ENCODE results near the gene OOEP. TPM values are rescaled to one million over a fixed set of nuclear protein-coding genes. Genes with fewer than 3 reads are reported as not detected.
"Not testable (repeated sequence)": the region's sequence is repeated elsewhere in the genome, so short reads cannot be mapped to it uniquely, and the experiment has no call there.

OOEP gene
- total and polyA plus RNA-seq, 5 donors from 2014 or later, result 0.23 to 1.1 (median 0.51) TPM

- not testable (repeated sequence) for H3K27me3 ChIP-seq (ENCODE audit: control insufficient read depth, insufficient read depth, low read length); H3K36me3 Mint-ChIP-seq; H3K27ac Mint-ChIP-seq; H3K36me3 ChIP-seq (ENCODE audit: control insufficient read depth, insufficient read depth, low read length); H3K4me1 Mint-ChIP-seq; ATAC-seq (ENCODE audit: low read depth in 2 of 2); H3K27ac ChIP-seq (ENCODE audit: insufficient read depth, low read length, poor library complexity, severe bottlenecking); H3K4me1 ChIP-seq (ENCODE audit: control insufficient read depth, insufficient read depth, low read length, poor library complexity, severe bottlenecking); H3K4me3 ChIP-seq (ENCODE audit: low read depth, low read length); H3K9me3 ChIP-seq (ENCODE audit: control insufficient read depth in 2 of 2, low read length in 2 of 2); DNase-seq; H3K9me3 Mint-ChIP-seq
- peak overlapping the region in 1 of 4 donors; percentile 57 for H3K4me3 Mint-ChIP-seq
- peaks cover 11% of the 10 kb centered on the region for H3K27me3 Mint-ChIP-seq
Observed at GRCh38 chr6:73381531-73381930, 11.8 kb upstream of the OOEP start.

GRCh38 chr6:73377225-73377624, 7.5 kb upstream of the OOEP start:
- Mint-ChIP-seq H3K9me3 (peaks cover 0 to 2% (median 0%) of the 10 kb centered on the region in 7 donors), H3K4me3 (no peak overlapping the region), H3K36me3 (no peaks in the 10 kb centered on the region), H3K27me3 (peaks cover 11% of the 10 kb centered on the region), H3K27ac (peak overlapping the region in 1 of 3 donors; percentile 15), H3K4me1 (no peaks in the 10 kb centered on the region)
- H3K4me1 ChIP-seq (ENCODE audit: control insufficient read depth, insufficient read depth, low read length, poor library complexity, severe bottlenecking), result no peaks in the 10 kb centered on the region
- H3K27me3 ChIP-seq (ENCODE audit: control insufficient read depth, insufficient read depth, low read length), result no peaks in the 10 kb centered on the region
- no peaks in the 10 kb centered on the region for H3K36me3 ChIP-seq (ENCODE audit: control insufficient read depth, insufficient read depth, low read length)
- ATAC-seq (ENCODE audit: low read depth in 2 of 2) (no peak), DNase-seq (no peak)
- no peak overlapping the region for H3K4me3 ChIP-seq (ENCODE audit: low read depth, low read length)
- peaks cover 2% of the 10 kb centered on the region in 2 experiments for H3K9me3 ChIP-seq (ENCODE audit: control insufficient read depth in 2 of 2, low read length in 2 of 2)
- H3K27ac ChIP-seq (ENCODE audit: insufficient read depth, low read length, poor library complexity, severe bottlenecking), result no peak overlapping the region

- no peak for ATAC-seq (ENCODE audit: low read depth in 2 of 2)
- H3K4me1 Mint-ChIP-seq, result no peaks in the 10 kb centered on the region
- peaks cover 0 to 3% (median 0%) of the 10 kb centered on the region in 7 donors for H3K9me3 Mint-ChIP-seq
Observed at GRCh38 chr6:73375216-73375615, 5.5 kb upstream of the OOEP start.

GRCh38 chr6:73372516-73372915, 2.8 kb upstream of the OOEP start:
- H3K27me3 ChIP-seq (ENCODE audit: control insufficient read depth, insufficient read depth, low read length), result no peaks in the 10 kb centered on the region
- no peak overlapping the region for H3K27ac ChIP-seq (ENCODE audit: insufficient read depth, low read length, poor library complexity, severe bottlenecking)
- H3K9me3 Mint-ChIP-seq, result peaks cover 0 to 6% (median 0%) of the 10 kb centered on the region in 7 donors
- no peaks in the 10 kb centered on the region for H3K36me3 ChIP-seq (ENCODE audit: control insufficient read depth, insufficient read depth, low read length)
- no peaks in the 10 kb centered on the region for H3K4me1 ChIP-seq (ENCODE audit: control insufficient read depth, insufficient read depth, low read length, poor library complexity, severe bottlenecking)
- no peak for ATAC-seq (ENCODE audit: low read depth in 2 of 2)
- peaks cover 0 to 5% (median 0%) of the 10 kb centered on the region in 4 donors for H3K4me1 Mint-ChIP-seq
- no peak overlapping the region for H3K27ac Mint-ChIP-seq
- H3K36me3 Mint-ChIP-seq, result peaks cover 6% of the 10 kb centered on the region
- no peak overlapping the region for H3K4me3 ChIP-seq (ENCODE audit: low read depth, low read length)
- DNase-seq, result no peak
- H3K9me3 ChIP-seq (ENCODE audit: control insufficient read depth in 2 of 2, low read length in 2 of 2), result peaks cover 2 to 8% of the 10 kb centered on the region in 2 experiments
- peaks cover 11% of the 10 kb centered on the region for H3K27me3 Mint-ChIP-seq
- no peak overlapping the region for H3K4me3 Mint-ChIP-seq

More at GRCh38 chr6:73375216-73375615, 5.5 kb upstream of the OOEP start:
- no peak for DNase-seq
- Histone ChIP-seq H3K27me3 (ENCODE audit: control insufficient read depth, insufficient read depth, low read length) (no peaks in the 10 kb centered on the region), H3K4me3 (ENCODE audit: low read depth, low read length) (no peak overlapping the region), H3K4me1 (ENCODE audit: control insufficient read depth, insufficient read depth, low read length, poor library complexity, severe bottlenecking) (no peaks in the 10 kb centered on the region), H3K9me3 (ENCODE audit: control insufficient read depth in 2 of 2, low read length in 2 of 2) (peaks cover 2 to 8% of the 10 kb centered on the region in 2 experiments), H3K27ac (ENCODE audit: insufficient read depth, low read length, poor library complexity, severe bottlenecking) (no peak overlapping the region), H3K36me3 (ENCODE audit: control insufficient read depth, insufficient read depth, low read length) (no peaks in the 10 kb centered on the region)
- Mint-ChIP-seq H3K27ac (no peak overlapping the region), H3K4me3 (no peak overlapping the region), H3K36me3 (no peaks in the 10 kb centered on the region), H3K27me3 (peaks cover 4% of the 10 kb centered on the region)

- Histone ChIP-seq H3K27ac (ENCODE audit: insufficient read depth, low read length, poor library complexity, severe bottlenecking) (no peak overlapping the region), H3K4me3 (ENCODE audit: low read depth, low read length) (no peak overlapping the region), H3K4me1 (ENCODE audit: control insufficient read depth, insufficient read depth, low read length, poor library complexity, severe bottlenecking) (no peaks in the 10 kb centered on the region), H3K36me3 (ENCODE audit: control insufficient read depth, insufficient read depth, low read length) (no peaks in the 10 kb centered on the region), H3K27me3 (ENCODE audit: control insufficient read depth, insufficient read depth, low read length) (no peaks in the 10 kb centered on the region), H3K9me3 (ENCODE audit: control insufficient read depth in 2 of 2, low read length in 2 of 2) (peaks cover 2 to 8% of the 10 kb centered on the region in 2 experiments)
- H3K4me3 Mint-ChIP-seq, result no peak overlapping the region
- H3K9me3 Mint-ChIP-seq, result peaks cover 0 to 6% (median 0%) of the 10 kb centered on the region in 7 donors
- H3K27me3 Mint-ChIP-seq, result peaks cover 11% of the 10 kb centered on the region
- peaks cover 0 to 5% (median 0%) of the 10 kb centered on the region in 4 donors for H3K4me1 Mint-ChIP-seq
- peaks cover 6% of the 10 kb centered on the region for H3K36me3 Mint-ChIP-seq
- no peak overlapping the region for H3K27ac Mint-ChIP-seq
- ATAC-seq (ENCODE audit: low read depth in 2 of 2) (no peak), DNase-seq (no peak)
Observed at GRCh38 chr6:73371984-73372383, 2.3 kb upstream of the OOEP start.

- H3K27me3 ChIP-seq (ENCODE audit: control insufficient read depth, insufficient read depth, low read length), result no peaks in the 10 kb centered on the region
- H3K9me3 Mint-ChIP-seq, result peaks cover 0 to 6% (median 0%) of the 10 kb centered on the region in 7 donors
- H3K27ac Mint-ChIP-seq, result no peak overlapping the region
- DNase-seq (no peak), ATAC-seq (ENCODE audit: low read depth in 2 of 2) (no peak)
- peaks cover 6% of the 10 kb centered on the region for H3K36me3 Mint-ChIP-seq
- H3K36me3 ChIP-seq (ENCODE audit: control insufficient read depth, insufficient read depth, low read length), result no peaks in the 10 kb centered on the region
- no peak overlapping the region for H3K4me3 ChIP-seq (ENCODE audit: low read depth, low read length)
- peaks cover 2 to 8% of the 10 kb centered on the region in 2 experiments for H3K9me3 ChIP-seq (ENCODE audit: control insufficient read depth in 2 of 2, low read length in 2 of 2)
- H3K27ac ChIP-seq (ENCODE audit: insufficient read depth, low read length, poor library complexity, severe bottlenecking), result no peak overlapping the region
- H3K4me1 ChIP-seq (ENCODE audit: control insufficient read depth, insufficient read depth, low read length, poor library complexity, severe bottlenecking), result no peaks in the 10 kb centered on the region
- H3K4me3 Mint-ChIP-seq, result no peak overlapping the region
- peaks cover 0 to 5% (median 0%) of the 10 kb centered on the region in 4 donors for H3K4me1 Mint-ChIP-seq
- peaks cover 18% of the 10 kb centered on the region for H3K27me3 Mint-ChIP-seq
Observed at GRCh38 chr6:73369157-73369556, 540 bp downstream of the OOEP start.

GRCh38 chr6:73368675-73369074, 1.0 kb downstream of the OOEP start:
- H3K4me3 ChIP-seq (ENCODE audit: low read depth, low read length), result no peak overlapping the region
- peaks cover 0 to 6% (median 0%) of the 10 kb centered on the region in 7 donors for H3K9me3 Mint-ChIP-seq
- peaks cover 0 to 5% (median 0%) of the 10 kb centered on the region in 4 donors for H3K4me1 Mint-ChIP-seq
- H3K27me3 Mint-ChIP-seq, result peaks cover 20% of the 10 kb centered on the region
- DNase-seq, result no peak
- peaks cover 6% of the 10 kb centered on the region for H3K36me3 Mint-ChIP-seq
- H3K4me1 ChIP-seq (ENCODE audit: control insufficient read depth, insufficient read depth, low read length, poor library complexity, severe bottlenecking), result no peaks in the 10 kb centered on the region
- no peak overlapping the region for H3K4me3 Mint-ChIP-seq
- H3K27me3 ChIP-seq (ENCODE audit: control insufficient read depth, insufficient read depth, low read length), result no peaks in the 10 kb centered on the region
- no peak overlapping the region for H3K27ac ChIP-seq (ENCODE audit: insufficient read depth, low read length, poor library complexity, severe bottlenecking)
- no peaks in the 10 kb centered on the region for H3K36me3 ChIP-seq (ENCODE audit: control insufficient read depth, insufficient read depth, low read length)
- peaks cover 2 to 8% of the 10 kb centered on the region in 2 experiments for H3K9me3 ChIP-seq (ENCODE audit: control insufficient read depth in 2 of 2, low read length in 2 of 2)
- no peak for ATAC-seq (ENCODE audit: low read depth in 2 of 2)
- no peak overlapping the region for H3K27ac Mint-ChIP-seq

GRCh38 chr6:73367761-73368355, 1.8 kb downstream of the OOEP start:
- H3K27ac Mint-ChIP-seq, result no peak overlapping the region
- Histone ChIP-seq H3K27me3 (ENCODE audit: control insufficient read depth, insufficient read depth, low read length) (no peaks in the 10 kb centered on the region), H3K27ac (ENCODE audit: insufficient read depth, low read length, poor library complexity, severe bottlenecking) (no peak overlapping the region), H3K36me3 (ENCODE audit: control insufficient read depth, insufficient read depth, low read length) (no peaks in the 10 kb centered on the region), H3K9me3 (ENCODE audit: control insufficient read depth in 2 of 2, low read length in 2 of 2) (peaks cover 2 to 8% of the 10 kb centered on the region in 2 experiments), H3K4me3 (ENCODE audit: low read depth, low read length) (no peak overlapping the region), H3K4me1 (ENCODE audit: control insufficient read depth, insufficient read depth, low read length, poor library complexity, severe bottlenecking) (no peaks in the 10 kb centered on the region)
- H3K4me3 Mint-ChIP-seq, result no peak overlapping the region
- H3K36me3 Mint-ChIP-seq, result peaks cover 6% of the 10 kb centered on the region
- peaks cover 0 to 4% (median 0%) of the 10 kb centered on the region in 7 donors for H3K9me3 Mint-ChIP-seq
- peaks cover 20% of the 10 kb centered on the region for H3K27me3 Mint-ChIP-seq
- ATAC-seq (ENCODE audit: low read depth in 2 of 2), result no peak
- DNase-seq, result no peak
- H3K4me1 Mint-ChIP-seq, result peaks cover 0 to 5% (median 0%) of the 10 kb centered on the region in 4 donors
